PFSK-1 (cell line): ENCODE measurements around the gene TMPRSS9.

ENCODE experiments used
- FOXP2 ChIP-seq: optimal IDR thresholded peaks from 2 replicates; pipeline ENCODE3; 2011; ENCODE audit warnings: borderline replicate concordance, control low read depth, inconsistent platforms; ENCODE audit not compliant: insufficient read depth; ENCODE audit errors: extremely low read length, extremely low read depth
- POLR2AphosphoS5 ChIP-seq: IDR thresholded peaks from 2 replicates; pipeline ENCODE4 v1.6.1; 2012; ENCODE audit warnings: low read depth, mild to moderate bottlenecking, control low read depth, low read length, moderate library complexity
- SIN3A ChIP-seq: IDR thresholded peaks from 2 replicates; pipeline ENCODE4 v1.6.1; 2012; ENCODE audit warnings: mild to moderate bottlenecking, low read length, moderate library complexity, borderline replicate concordance; ENCODE audit not compliant: insufficient read depth
- TAF1 ChIP-seq: IDR thresholded peaks from 2 replicates; pipeline ENCODE4 v1.6.1; 2012; ENCODE audit warnings: low read length, control low read depth, borderline replicate concordance; ENCODE audit not compliant: insufficient read depth
- TF ChIP-seq, protein P1 (sequence below), 2 experiments: IDR thresholded peaks; 2 replicates each; pipeline versions ENCODE4 v1.6.1 to v1.8.0; 2011 to 2012; ENCODE audit warnings: low read depth in 2 of 2, low read length in 2 of 2, control low read depth in 1 of 2, inconsistent platforms in 1 of 2, mild to moderate bottlenecking in 1 of 2, moderate library complexity in 1 of 2; ENCODE audit not compliant: insufficient read depth in 1 of 2

The TMPRSS9 gene

GRCh38 chr19:2387367-2388288 lies 27.6 kb downstream of the TMPRSS9 start:
- TF ChIP-seq, protein P1, sequence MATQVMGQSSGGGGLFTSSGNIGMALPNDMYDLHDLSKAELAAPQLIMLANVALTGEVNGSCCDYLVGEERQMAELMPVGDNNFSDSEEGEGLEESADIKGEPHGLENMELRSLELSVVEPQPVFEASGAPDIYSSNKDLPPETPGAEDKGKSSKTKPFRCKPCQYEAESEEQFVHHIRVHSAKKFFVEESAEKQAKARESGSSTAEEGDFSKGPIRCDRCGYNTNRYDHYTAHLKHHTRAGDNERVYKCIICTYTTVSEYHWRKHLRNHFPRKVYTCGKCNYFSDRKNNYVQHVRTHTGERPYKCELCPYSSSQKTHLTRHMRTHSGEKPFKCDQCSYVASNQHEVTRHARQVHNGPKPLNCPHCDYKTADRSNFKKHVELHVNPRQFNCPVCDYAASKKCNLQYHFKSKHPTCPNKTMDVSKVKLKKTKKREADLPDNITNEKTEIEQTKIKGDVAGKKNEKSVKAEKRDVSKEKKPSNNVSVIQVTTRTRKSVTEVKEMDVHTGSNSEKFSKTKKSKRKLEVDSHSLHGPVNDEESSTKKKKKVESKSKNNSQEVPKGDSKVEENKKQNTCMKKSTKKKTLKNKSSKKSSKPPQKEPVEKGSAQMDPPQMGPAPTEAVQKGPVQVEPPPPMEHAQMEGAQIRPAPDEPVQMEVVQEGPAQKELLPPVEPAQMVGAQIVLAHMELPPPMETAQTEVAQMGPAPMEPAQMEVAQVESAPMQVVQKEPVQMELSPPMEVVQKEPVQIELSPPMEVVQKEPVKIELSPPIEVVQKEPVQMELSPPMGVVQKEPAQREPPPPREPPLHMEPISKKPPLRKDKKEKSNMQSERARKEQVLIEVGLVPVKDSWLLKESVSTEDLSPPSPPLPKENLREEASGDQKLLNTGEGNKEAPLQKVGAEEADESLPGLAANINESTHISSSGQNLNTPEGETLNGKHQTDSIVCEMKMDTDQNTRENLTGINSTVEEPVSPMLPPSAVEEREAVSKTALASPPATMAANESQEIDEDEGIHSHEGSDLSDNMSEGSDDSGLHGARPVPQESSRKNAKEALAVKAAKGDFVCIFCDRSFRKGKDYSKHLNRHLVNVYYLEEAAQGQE (IDR thresholded peaks at IDR 0.05; ENCODE audit: insufficient read depth in 1 of 2, low read depth in 2 of 2, low read length in 2 of 2) = no peak
- TF ChIP-seq POLR2AphosphoS5 = no peak
- no peak for TF ChIP-seq SIN3A
- no peak for TF ChIP-seq TAF1

GRCh38 chr19:2389594-2389993 lies 29.5 kb downstream of the TMPRSS9 start:
- TF ChIP-seq POLR2AphosphoS5 (no peak), SIN3A (no peak), TAF1 (no peak), FOXP2 (no peak)
- TF ChIP-seq, protein P1 (IDR thresholded peaks at IDR 0.05; ENCODE audit: insufficient read depth in 1 of 2, low read depth in 2 of 2, low read length in 2 of 2) = no peak

DNA sequence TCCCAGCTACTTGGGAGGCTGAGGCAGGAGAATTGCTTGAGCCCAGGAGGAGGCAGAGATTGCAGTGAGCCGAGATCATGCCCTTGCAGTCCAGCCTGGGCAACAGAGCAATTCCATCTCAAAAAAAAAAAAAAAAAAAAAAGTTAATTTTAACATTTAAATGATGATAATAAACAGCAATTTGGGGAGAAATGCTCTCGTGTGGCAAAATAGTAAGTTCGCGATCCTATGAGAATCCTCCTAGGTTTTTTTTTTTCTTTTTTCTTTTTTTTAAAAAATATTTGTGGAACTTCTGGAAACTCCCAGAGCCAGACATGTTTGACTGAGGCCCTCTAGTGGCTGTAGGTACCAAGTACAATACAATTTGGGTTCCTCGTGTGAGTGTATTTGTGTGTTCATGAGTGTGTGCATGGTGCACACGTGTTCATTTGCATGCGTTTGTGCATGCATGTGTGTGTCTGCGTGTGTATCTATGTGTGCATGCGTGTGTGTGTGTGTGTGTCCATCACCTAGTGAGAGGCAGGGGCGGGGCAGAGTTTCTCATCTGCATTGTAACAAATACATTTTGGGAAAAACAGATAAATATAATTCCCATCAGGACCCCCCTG lies 31.2 kb downstream of the TMPRSS9 start:
- TF ChIP-seq, protein P1 (IDR thresholded peaks at IDR 0.05; ENCODE audit: insufficient read depth in 1 of 2, low read depth in 2 of 2, low read length in 2 of 2) = no peak
- TF ChIP-seq POLR2AphosphoS5 (no peak), TAF1 (no peak), SIN3A (no peak), FOXP2 (no peak)

GRCh38 chr19:2392366-2392765 lies 32.3 kb downstream of the TMPRSS9 start:
- TF ChIP-seq POLR2AphosphoS5 (no peak), TAF1 (no peak), SIN3A (no peak), FOXP2 (no peak)
- TF ChIP-seq, protein P1 (IDR thresholded peaks at IDR 0.05; ENCODE audit: insufficient read depth in 1 of 2, low read depth in 2 of 2, low read length in 2 of 2) = no peak
